ENCODE data around the gene IMPG1.
"Not testable (repeated sequence)": the region's sequence is repeated elsewhere in the genome, so short reads cannot be mapped to it uniquely, and the experiment has no call there.

IMPG1 gene

DNA sequence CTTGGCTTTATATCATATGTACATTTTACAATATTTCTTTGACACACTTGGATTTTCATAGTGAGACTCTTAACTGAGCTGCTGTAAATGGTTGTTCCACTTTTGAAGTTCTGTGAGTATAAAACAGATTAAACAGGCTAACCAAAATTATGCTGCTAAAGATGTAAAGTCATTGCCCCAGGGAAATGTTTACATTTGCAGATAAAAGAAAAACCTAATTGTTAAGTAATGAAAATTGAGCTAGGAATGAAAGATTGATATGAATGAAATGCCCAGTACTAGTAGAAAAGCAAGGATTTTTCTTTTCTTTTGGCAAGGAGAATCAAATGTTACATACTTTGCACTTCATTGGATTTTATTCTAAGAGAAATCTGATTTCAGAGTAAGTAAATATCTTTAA is 159.4 kb downstream of the IMPG1 start:
- H3K9ac ChIP-seq (ENCODE audit: insufficient read length, low read depth): no peak overlapping the region
- no peaks in the 10 kb centered on the region for H3K27me3 ChIP-seq (ENCODE audit: insufficient read depth, insufficient read length)
- H3K4me1 ChIP-seq (ENCODE audit: insufficient read depth, insufficient read length): no peaks in the 10 kb centered on the region
- peaks cover 3% of the 10 kb centered on the region for H3K36me3 ChIP-seq (ENCODE audit: insufficient read depth, insufficient read length, low read length)
- no peaks in the 10 kb centered on the region for H3K9me3 ChIP-seq (ENCODE audit: insufficient read depth, low read length)
- H3K4me3 ChIP-seq (ENCODE audit: insufficient read length, low read depth): no peak overlapping the region
- TF ChIP-seq SUZ12 (IDR thresholded peaks at IDR 0.05; ENCODE audit: extremely low read depth, insufficient read depth, insufficient read length): no peak
- DNase-seq (ENCODE audit: low read depth, low spot score): no peak

DNA sequence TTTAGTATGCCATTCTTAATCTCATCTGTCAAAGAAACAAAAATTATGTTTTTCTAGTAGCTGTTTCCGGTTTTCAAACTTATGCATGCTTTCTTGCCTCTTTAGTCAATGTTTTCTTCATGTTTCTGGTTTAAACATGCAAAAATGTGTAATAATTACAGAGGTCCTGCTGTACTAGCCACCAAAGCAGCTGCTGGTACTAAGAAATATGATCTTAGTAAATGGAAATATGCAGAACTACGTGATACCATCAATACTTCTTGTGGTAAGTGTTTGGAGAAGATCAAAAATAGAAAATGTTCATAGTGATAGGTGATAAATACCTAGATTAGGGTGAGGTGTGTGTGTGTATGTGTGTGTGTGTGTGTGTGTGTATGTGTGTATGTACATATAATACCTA is 165.0 kb downstream of the IMPG1 start:
- DNase-seq (ENCODE audit: low read depth, low spot score): no peak
- TF ChIP-seq ZNF274 (IDR thresholded peaks at IDR 0.05; ENCODE audit: low read depth, low read length) (no peak), YY1 (IDR thresholded peaks at IDR 0.05; ENCODE audit: insufficient read depth, insufficient read length) (no peak), SUZ12 (IDR thresholded peaks at IDR 0.05; ENCODE audit: extremely low read depth, insufficient read depth, insufficient read length) (no peak)
- Histone ChIP-seq H3K9me3 (ENCODE audit: insufficient read depth, low read length) (no peaks in the 10 kb centered on the region; the same call in 1 of the 2 replicates), H3K4me1 (ENCODE audit: insufficient read depth, insufficient read length) (no peaks in the 10 kb centered on the region), H3K36me3 (ENCODE audit: insufficient read depth, insufficient read length, low read length) (no peaks in the 10 kb centered on the region), H3K9ac (ENCODE audit: insufficient read length, low read depth) (no peak overlapping the region), H3K4me3 (ENCODE audit: insufficient read length, low read depth) (no peak overlapping the region), H3K27me3 (ENCODE audit: insufficient read depth, insufficient read length) (no peaks in the 10 kb centered on the region)

DNA sequence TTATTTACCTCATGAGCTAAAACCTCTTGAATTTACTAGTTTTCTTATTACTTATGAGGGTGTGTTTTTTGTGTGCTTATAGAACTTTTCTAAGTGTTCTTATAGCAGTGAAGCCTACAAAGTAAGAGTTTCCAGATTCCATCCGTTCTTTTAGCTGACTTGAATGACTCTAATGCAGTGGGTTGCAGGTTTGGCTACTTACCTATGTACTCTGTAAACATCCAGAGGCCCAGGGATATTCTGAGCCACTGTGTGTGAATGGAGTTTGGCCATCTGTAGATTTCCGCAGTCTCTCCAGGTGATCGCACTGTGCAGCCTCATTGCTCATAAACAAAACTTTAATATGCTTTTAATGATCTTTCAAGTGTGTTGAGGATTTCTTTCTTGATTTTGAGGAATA is 165.6 kb downstream of the IMPG1 start:
- no peaks in the 10 kb centered on the region for H3K36me3 ChIP-seq (ENCODE audit: insufficient read depth, insufficient read length, low read length)
- TF ChIP-seq ZNF274 (IDR thresholded peaks at IDR 0.05; ENCODE audit: low read depth, low read length): no peak
- no peak for TF ChIP-seq YY1 (IDR thresholded peaks at IDR 0.05; ENCODE audit: insufficient read depth, insufficient read length)
- TF ChIP-seq SUZ12 (IDR thresholded peaks at IDR 0.05; ENCODE audit: extremely low read depth, insufficient read depth, insufficient read length): no peak
- no peak for DNase-seq (ENCODE audit: low read depth, low spot score)
- no peaks in the 10 kb centered on the region; the same call in 1 of the 2 replicates for H3K9me3 ChIP-seq (ENCODE audit: insufficient read depth, low read length)
- no peak overlapping the region for H3K4me3 ChIP-seq (ENCODE audit: insufficient read length, low read depth)
- H3K4me1 ChIP-seq (ENCODE audit: insufficient read depth, insufficient read length): no peaks in the 10 kb centered on the region
- H3K9ac ChIP-seq (ENCODE audit: insufficient read length, low read depth): no peak overlapping the region
- H3K27me3 ChIP-seq (ENCODE audit: insufficient read depth, insufficient read length): no peaks in the 10 kb centered on the region

DNA sequence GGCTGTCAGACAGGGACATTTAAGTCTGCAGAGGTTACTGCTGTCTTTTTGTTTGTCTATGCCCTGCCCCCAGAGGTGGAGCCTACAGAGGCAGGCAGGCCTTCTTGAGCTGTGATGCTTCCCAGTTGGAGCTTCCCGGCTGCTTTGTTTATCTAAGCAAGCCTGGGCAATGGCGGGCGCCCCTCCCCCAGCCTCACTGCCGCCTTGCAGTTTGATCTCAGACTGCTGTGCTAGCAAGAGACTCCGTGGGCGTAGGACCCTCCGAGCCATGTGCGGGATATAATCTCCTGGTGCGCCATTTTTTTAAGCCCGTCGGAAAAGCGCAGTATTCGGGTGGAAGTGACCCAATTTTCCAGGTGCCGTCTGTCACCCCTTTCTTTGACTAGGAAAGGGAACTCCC is 167.3 kb downstream of the IMPG1 start:
- not testable (repeated sequence) for H3K9ac ChIP-seq (ENCODE audit: insufficient read length, low read depth); H3K27me3 ChIP-seq (ENCODE audit: insufficient read depth, insufficient read length); DNase-seq (ENCODE audit: low read depth, low spot score); H3K36me3 ChIP-seq (ENCODE audit: insufficient read depth, insufficient read length, low read length); H3K9me3 ChIP-seq (ENCODE audit: insufficient read depth, low read length); H3K4me3 ChIP-seq (ENCODE audit: insufficient read length, low read depth); H3K4me1 ChIP-seq (ENCODE audit: insufficient read depth, insufficient read length)

DNA sequence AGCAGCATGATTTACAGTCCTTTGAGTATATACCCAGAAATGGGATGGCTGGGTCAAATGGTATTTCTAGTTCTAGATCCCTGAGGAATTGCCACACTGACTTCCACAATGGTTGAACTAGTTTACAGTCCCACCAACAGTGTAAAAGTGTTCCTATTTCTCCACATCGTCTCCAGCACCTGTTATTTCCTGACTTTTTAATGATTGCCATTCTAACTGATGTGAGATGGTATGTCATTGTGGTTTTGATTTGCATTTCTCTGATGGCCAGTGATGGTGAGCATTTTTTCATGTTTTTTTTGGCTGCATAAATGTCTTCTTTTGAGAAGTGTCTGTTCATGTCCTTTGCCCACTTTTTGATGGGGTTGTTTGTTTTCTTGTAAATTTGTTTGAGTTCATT is 172.2 kb downstream of the IMPG1 start:
- H3K9ac ChIP-seq (ENCODE audit: insufficient read length, low read depth); H3K9me3 ChIP-seq (ENCODE audit: insufficient read depth, low read length); H3K27me3 ChIP-seq (ENCODE audit: insufficient read depth, insufficient read length); DNase-seq (ENCODE audit: low read depth, low spot score); H3K4me1 ChIP-seq (ENCODE audit: insufficient read depth, insufficient read length); H3K36me3 ChIP-seq (ENCODE audit: insufficient read depth, insufficient read length, low read length); H3K4me3 ChIP-seq (ENCODE audit: insufficient read length, low read depth): not testable (repeated sequence)

DNA sequence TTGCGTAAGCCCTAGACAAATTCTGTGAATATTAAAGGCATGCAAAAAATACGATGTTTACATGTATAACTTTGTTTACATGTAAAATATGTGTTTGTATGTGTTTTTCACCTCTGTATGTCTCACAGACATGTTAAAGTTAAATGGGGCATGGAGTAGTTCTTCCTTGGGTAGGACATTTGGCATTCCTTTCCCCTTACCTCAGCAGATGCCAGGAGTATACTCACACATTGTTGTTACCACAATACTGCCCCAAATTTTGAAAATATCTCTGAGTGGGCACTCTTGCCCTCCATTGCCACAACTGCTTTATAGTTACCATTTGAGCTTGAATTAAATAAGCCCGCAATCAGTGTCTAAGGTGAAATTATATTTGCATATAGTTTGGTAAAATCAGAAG is 175.9 kb downstream of the IMPG1 start:
- Histone ChIP-seq H3K27me3 (ENCODE audit: insufficient read depth, insufficient read length) (no peaks in the 10 kb centered on the region), H3K9me3 (ENCODE audit: insufficient read depth, low read length) (no peaks in the 10 kb centered on the region), H3K4me1 (ENCODE audit: insufficient read depth, insufficient read length) (no peaks in the 10 kb centered on the region), H3K36me3 (ENCODE audit: insufficient read depth, insufficient read length, low read length) (no peaks in the 10 kb centered on the region), H3K4me3 (ENCODE audit: insufficient read length, low read depth) (no peak overlapping the region), H3K9ac (ENCODE audit: insufficient read length, low read depth) (no peak overlapping the region)
- no peak for DNase-seq (ENCODE audit: low read depth, low spot score)
- TF ChIP-seq YY1 (IDR thresholded peaks at IDR 0.05; ENCODE audit: insufficient read depth, insufficient read length) (no peak), SUZ12 (IDR thresholded peaks at IDR 0.05; ENCODE audit: extremely low read depth, insufficient read depth, insufficient read length) (no peak), ZNF274 (IDR thresholded peaks at IDR 0.05; ENCODE audit: low read depth, low read length) (no peak)

DNA sequence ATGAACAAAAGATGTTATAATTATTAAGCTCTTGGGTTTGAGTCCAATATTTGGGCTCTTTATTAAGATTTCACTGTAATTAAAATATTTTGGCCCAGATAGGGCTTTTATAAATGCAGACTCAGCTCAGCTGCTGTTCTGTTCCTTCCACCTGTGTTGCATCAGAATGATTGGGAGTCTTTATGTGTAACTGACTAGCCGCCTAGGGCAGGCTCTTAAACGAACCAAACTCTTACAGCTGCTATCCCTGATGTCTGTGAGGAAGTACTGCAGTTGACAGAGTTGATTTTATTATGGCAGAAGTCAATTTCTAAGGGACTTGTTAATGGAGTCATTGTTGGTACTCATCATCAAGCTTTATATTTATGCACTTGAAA is 178.7 kb downstream of the IMPG1 start:
- Histone ChIP-seq H3K4me1 (ENCODE audit: insufficient read depth, insufficient read length) (no peaks in the 10 kb centered on the region), H3K9me3 (ENCODE audit: insufficient read depth, low read length) (no peaks in the 10 kb centered on the region), H3K36me3 (ENCODE audit: insufficient read depth, insufficient read length, low read length) (no peaks in the 10 kb centered on the region), H3K4me3 (ENCODE audit: insufficient read length, low read depth) (no peak overlapping the region), H3K27me3 (ENCODE audit: insufficient read depth, insufficient read length) (no peaks in the 10 kb centered on the region), H3K9ac (ENCODE audit: insufficient read length, low read depth) (no peak overlapping the region)
- no peak for TF ChIP-seq YY1 (IDR thresholded peaks at IDR 0.05; ENCODE audit: insufficient read depth, insufficient read length)
- no peak for TF ChIP-seq ZNF274 (IDR thresholded peaks at IDR 0.05; ENCODE audit: low read depth, low read length)
- no peak for TF ChIP-seq SUZ12 (IDR thresholded peaks at IDR 0.05; ENCODE audit: extremely low read depth, insufficient read depth, insufficient read length)
- DNase-seq (ENCODE audit: low read depth, low spot score): no peak

DNA sequence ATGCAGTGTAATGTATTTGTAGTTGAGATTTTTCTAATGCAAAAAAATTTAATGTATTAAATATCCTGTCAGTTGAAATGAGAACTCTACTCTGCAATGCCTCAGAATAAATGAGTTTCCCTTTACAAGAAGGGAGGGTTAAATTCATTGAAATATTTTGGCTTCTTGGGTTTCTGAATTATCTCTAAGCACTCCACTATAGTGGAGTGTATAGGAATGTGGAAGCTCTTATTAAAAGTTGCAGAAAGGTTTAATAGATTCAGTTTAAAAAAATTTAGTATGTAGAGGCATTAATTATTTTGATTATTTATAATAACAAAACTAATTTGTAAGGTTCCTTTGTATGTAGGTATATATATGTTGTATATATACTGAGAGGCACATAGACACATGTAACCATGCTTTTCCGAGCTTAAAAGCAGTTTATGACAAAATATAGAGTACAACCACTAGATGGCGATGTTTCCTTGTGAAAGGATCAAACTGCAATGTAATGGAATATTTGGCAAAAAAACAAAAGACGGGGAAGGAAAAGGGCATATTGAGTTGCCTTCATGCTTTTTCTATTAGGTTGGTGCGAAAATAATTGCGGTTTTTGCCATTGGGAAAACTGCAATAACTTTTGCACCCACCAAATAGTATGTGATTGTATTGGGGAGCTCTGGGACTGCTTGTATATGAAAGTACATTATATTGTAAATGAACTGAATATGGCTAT is 179.2 kb downstream of the IMPG1 start:
- Histone ChIP-seq H3K9me3 (ENCODE audit: insufficient read depth, low read length) (no peaks in the 10 kb centered on the region), H3K4me3 (ENCODE audit: insufficient read length, low read depth) (no peak overlapping the region), H3K4me1 (ENCODE audit: insufficient read depth, insufficient read length) (no peaks in the 10 kb centered on the region), H3K27me3 (ENCODE audit: insufficient read depth, insufficient read length) (no peaks in the 10 kb centered on the region), H3K9ac (ENCODE audit: insufficient read length, low read depth) (no peak overlapping the region), H3K36me3 (ENCODE audit: insufficient read depth, insufficient read length, low read length) (no peaks in the 10 kb centered on the region)
- no peak for TF ChIP-seq YY1 (IDR thresholded peaks at IDR 0.05; ENCODE audit: insufficient read depth, insufficient read length)
- TF ChIP-seq ZNF274 (IDR thresholded peaks at IDR 0.05; ENCODE audit: low read depth, low read length): no peak
- no peak for TF ChIP-seq SUZ12 (IDR thresholded peaks at IDR 0.05; ENCODE audit: extremely low read depth, insufficient read depth, insufficient read length)
- peak; percentile 38 for DNase-seq (ENCODE audit: low read depth, low spot score)
